PC-9 (cell line): ENCODE data around the gene HPCA. TPM values are rescaled to one million over a fixed set of nuclear protein-coding genes. Genes with fewer than 3 reads are reported as not detected.

Experiments
- BruUV-seq: library from RNA; stranded (reverse); fragments of 400-500 nt; replicated peaks from 2 replicates; lab custom pipeline; 2021; lab: Mats Ljungman, UMichigan
- CTCF ChIA-PET: fragments of 300-600 bp; sonication (Branson Sonifier 250); formaldehyde crosslinking; loops from one replicate; lab custom pipeline; 2022; ENCODE audit warnings: antibody characterized with exemption; lab: Charles Lee
- POLR2A ChIA-PET: fragments of 300-600 bp; sonication (Branson Sonifier 250); formaldehyde crosslinking; loops from one replicate; lab custom pipeline; 2022; ENCODE audit warnings: antibody characterized with exemption; ENCODE audit not compliant: unreplicated experiment; lab: Charles Lee
- DNase-seq, 2 experiments: peaks; one replicate each; pipeline versions ENCODE4 v3.0.0 to v3.0.0-alpha.2; 2015 to 2022; ENCODE audit warnings: mixed read lengths in 1 of 2
- H2AFZ ChIP-seq: fragments of 200-600 bp; sonication (generic); 2 replicates; pipeline ENCODE4 v1.8.1; 2017; ENCODE audit warnings: antibody characterized with exemption
- H3F3A ChIP-seq: fragments of 200-600 bp; sonication (generic); 2 replicates; pipeline ENCODE4 v1.8.1; 2017; ENCODE audit warnings: antibody characterized with exemption, mild to moderate bottlenecking, low read depth; ENCODE audit not compliant: insufficient read depth
- H3K27ac ChIP-seq: fragments of 200-600 bp; sonication (generic); 2 replicates; pipeline ENCODE4 v1.6.1; 2016; ENCODE audit warnings: mixed run types
- H3K27me3 ChIP-seq: fragments of 200-600 bp; sonication (generic); 2 replicates; pipeline ENCODE4 v1.6.1; 2016; ENCODE audit warnings: low read depth, mixed run types; ENCODE audit not compliant: insufficient read depth
- H3K36me3 ChIP-seq: fragments of 200-600 bp; sonication (generic); 2 replicates; pipeline ENCODE4 v1.6.1; 2016; ENCODE audit warnings: low read depth, mixed run types
- H3K4me1 ChIP-seq: fragments of 200-600 bp; sonication (generic); replicated peaks from 2 replicates; pipeline ENCODE4 v1.6.1; 2016; ENCODE audit warnings: mixed run types; ENCODE audit not compliant: insufficient read depth
- H3K4me2 ChIP-seq: fragments of 200-600 bp; sonication (generic); 2 replicates; pipeline ENCODE4 v1.6.1; 2017; ENCODE audit warnings: mixed run types
- H3K4me3 ChIP-seq: fragments of 200-600 bp; sonication (generic); 2 replicates; pipeline ENCODE4 v1.6.1; 2016; ENCODE audit warnings: mixed run types
- H3K79me2 ChIP-seq: fragments of 200-600 bp; sonication (generic); 2 replicates; pipeline ENCODE4 v1.6.1; 2017; ENCODE audit warnings: low read depth, mixed run types
- H3K9me2 ChIP-seq: fragments of 200-600 bp; sonication (generic); 2 replicates; pipeline ENCODE4 v1.8.1; 2017; ENCODE audit warnings: mild to moderate bottlenecking; ENCODE audit not compliant: insufficient read depth
- H3K9me3 ChIP-seq: fragments of 200-600 bp; sonication (generic); 2 replicates; pipeline ENCODE4 v1.8.1; 2016; ENCODE audit warnings: low read depth; ENCODE audit not compliant: insufficient read depth
- H4K20me1 ChIP-seq: fragments of 200-600 bp; sonication (generic); 2 replicates; pipeline ENCODE4 v1.8.1; 2017; ENCODE audit not compliant: insufficient read depth
- CTCF ChIP-seq: fragments of 200-600 bp; sonication (generic); conservative IDR thresholded peaks from 2 replicates; pipeline ENCODE4 v1.6.1; 2017; ENCODE audit warnings: mixed run types, antibody characterized with exemption, mild to moderate bottlenecking, moderate library complexity
- EZH2 ChIP-seq: fragments of 200-600 bp; sonication (generic); IDR thresholded peaks from 2 replicates; pipeline ENCODE4 v1.8.0; 2017; ENCODE audit warnings: antibody characterized with exemption, low read depth
- intact Hi-C: fragments of 100-400 bp; cut with micrococcal nuclease; formaldehyde crosslinking; loops from one replicate; pipeline ENCODE4 v1.10.0; 2022; ENCODE audit not compliant: unreplicated experiment
- total RNA-seq: library from RNA; stranded (reverse); gene quantifications from 2 replicates; pipeline ENCODE4 v1.2.3, GENCODE V29; 2021

The HPCA gene
- total RNA-seq, 1 experiment from 2014 or later = not detected

- H3F3A ChIP-seq = no peaks in the 10 kb centered on the region
- H3K9me2 ChIP-seq = no peaks in the 10 kb centered on the region
- no peak overlapping the region for H3K27ac ChIP-seq
- H3K4me3 ChIP-seq = no peak overlapping the region
- peaks cover 8% of the 10 kb centered on the region; the same call in 1 of the 2 replicates for H3K27me3 ChIP-seq
- H3K9me3 ChIP-seq = no peaks in the 10 kb centered on the region
- POLR2A ChIA-PET = no interaction called here
- no peak overlapping the region for H2AFZ ChIP-seq
- intact Hi-C loops = no loop called here
- no peaks in the 10 kb centered on the region for H3K36me3 ChIP-seq
- no peaks in the 10 kb centered on the region for H3K79me2 ChIP-seq
- BruUV-seq = no TSS peak
- TF ChIP-seq CTCF = no peak
- no peak for DNase-seq
- CTCF ChIA-PET = no interaction called here
- no peaks in the 10 kb centered on the region for H3K4me1 ChIP-seq
- H3K4me2 ChIP-seq = no peak overlapping the region
- no peaks in the 10 kb centered on the region for H4K20me1 ChIP-seq
These were observed 2.6 kb downstream of the HPCA start for GRCh38 chr1:32888677-32889420.

GRCh38 chr1:32889731-32890278 lies 3.5 kb downstream of the HPCA start:
- H2AFZ ChIP-seq = no peak overlapping the region
- ChIA-PET CTCF (interaction anchor here (0.5 kb wide), 1 partner anchor 24 kb away, joined by 12 read pairs; no protein-coding TSS in a partner anchor), POLR2A (interaction anchor here (0.6 kb wide), 1 partner anchor 178 kb away, joined by 3 read pairs; no protein-coding TSS in a partner anchor)
- no peaks in the 10 kb centered on the region for H3K9me3 ChIP-seq
- BruUV-seq = no TSS peak
- no peaks in the 10 kb centered on the region for H4K20me1 ChIP-seq
- H3K4me1 ChIP-seq = no peaks in the 10 kb centered on the region
- TF ChIP-seq EZH2 = no peak
- TF ChIP-seq CTCF = no peak
- H3K27me3 ChIP-seq = peaks cover 8% of the 10 kb centered on the region; the same call in 1 of the 2 replicates
- no peak overlapping the region for H3K27ac ChIP-seq
- DNase-seq = no peak
- intact Hi-C loops = no loop called here
- no peak overlapping the region for H3K4me2 ChIP-seq
- no peak overlapping the region for H3K4me3 ChIP-seq
- no peaks in the 10 kb centered on the region for H3K9me2 ChIP-seq
- H3K79me2 ChIP-seq = no peaks in the 10 kb centered on the region
- no peaks in the 10 kb centered on the region for H3K36me3 ChIP-seq
- no peaks in the 10 kb centered on the region for H3F3A ChIP-seq

- no peak for DNase-seq
- no peak overlapping the region for H3K4me3 ChIP-seq
- no peak overlapping the region for H3K27ac ChIP-seq
- H3K4me2 ChIP-seq = no peak overlapping the region
- intact Hi-C loops = no loop called here
- POLR2A ChIA-PET = interaction anchor here (0.6 kb wide), 1 partner anchor 178 kb away, joined by 3 read pairs; no protein-coding TSS in a partner anchor
- no peaks in the 10 kb centered on the region for H3K79me2 ChIP-seq
- peaks cover 8% of the 10 kb centered on the region; the same call in 1 of the 2 replicates for H3K27me3 ChIP-seq
- no peak overlapping the region for H2AFZ ChIP-seq
- no peaks in the 10 kb centered on the region for H3K9me2 ChIP-seq
- H3K36me3 ChIP-seq = no peaks in the 10 kb centered on the region
- no TSS peak for BruUV-seq
- TF ChIP-seq CTCF (no peak), EZH2 (no peak)
- H3K9me3 ChIP-seq = no peaks in the 10 kb centered on the region
- CTCF ChIA-PET = interaction anchor here (0.5 kb wide), 2 partner anchors 17 to 23 kb away, joined by 3 to 12 read pairs; no protein-coding TSS in a partner anchor
- no peaks in the 10 kb centered on the region for H3K4me1 ChIP-seq
- H3F3A ChIP-seq = no peaks in the 10 kb centered on the region
- no peaks in the 10 kb centered on the region for H4K20me1 ChIP-seq
These were observed 4.4 kb downstream of the HPCA start for GRCh38 chr1:32890516-32891240.
